Stimulated activated CD8-positive, alpha-beta memory T cell treated with anti-CD3 and anti-CD28 coated beads, Interleukin-4, amount 100 ng/mL, for 4 hours (primary cell): ENCODE results near the gene KIRREL3.

Source experiments
- DNase-seq, 2 donors: peaks; one replicate each; pipeline ENCODE4 v3.0.0-alpha.2; 2020; ENCODE audit warnings: low read depth in 2 of 2, low spot score in 1 of 2

Gene KIRREL3

GRCh38 chr11:126606484-126606883 is 394.1 kb downstream of the KIRREL3 start:
- DNase-seq, result no peak

GRCh38 chr11:126604461-126604860 is 396.1 kb downstream of the KIRREL3 start:
- no peak for DNase-seq

GRCh38 chr11:126603486-126603885 is 397.1 kb downstream of the KIRREL3 start:
- no peak for DNase-seq

GRCh38 chr11:126602993-126603392 is 397.6 kb downstream of the KIRREL3 start:
- DNase-seq, result no peak

GRCh38 chr11:126602349-126602940 is 398.1 kb downstream of the KIRREL3 start:
- DNase-seq, result no peak

GRCh38 chr11:126601550-126602215 is 398.9 kb downstream of the KIRREL3 start:
- DNase-seq, result no peak

GRCh38 chr11:126601136-126601535 is 399.4 kb downstream of the KIRREL3 start:
- no peak for DNase-seq

GRCh38 chr11:126599217-126599897 is 401.2 kb downstream of the KIRREL3 start:
- no peak for DNase-seq

- DNase-seq, result no peak
Measured at GRCh38 chr11:126598344-126599216, 402.0 kb downstream of the KIRREL3 start.

GRCh38 chr11:126597041-126597440 is 403.5 kb downstream of the KIRREL3 start:
- DNase-seq, result no peak

GRCh38 chr11:126596474-126596873 is 404.1 kb downstream of the KIRREL3 start:
- no peak for DNase-seq

GRCh38 chr11:126595560-126595959 is 405.0 kb downstream of the KIRREL3 start:
- DNase-seq, result no peak

GRCh38 chr11:126594921-126595367 is 405.6 kb downstream of the KIRREL3 start:
- DNase-seq, result no peak

GRCh38 chr11:126592496-126593410 is 407.8 kb downstream of the KIRREL3 start:
- no peak for DNase-seq

- no peak for DNase-seq
Measured at GRCh38 chr11:126591966-126592489, 408.5 kb downstream of the KIRREL3 start.

- DNase-seq, result no peak
Measured at GRCh38 chr11:126589492-126589803, 411.1 kb downstream of the KIRREL3 start.

GRCh38 chr11:126588630-126589491 is 411.7 kb downstream of the KIRREL3 start:
- DNase-seq, result no peak

GRCh38 chr11:126587541-126587940 is 413.0 kb downstream of the KIRREL3 start:
- DNase-seq, result no peak

GRCh38 chr11:126585774-126586491 is 414.6 kb downstream of the KIRREL3 start:
- no peak for DNase-seq
